CD4-positive, alpha-beta T cell treated with Interleukin-17A for 1 hour (primary cell): ENCODE data around the gene EFCAB11.

Experiments used
- DNase-seq: peaks from one replicate; pipeline ENCODE4 v3.0.0-alpha.2; 2020

Gene EFCAB11

GRCh38 chr14:89755816-89756215 is 198.7 kb downstream of the EFCAB11 start:
- DNase-seq, result no peak

- DNase-seq, result no peak
Measured at GRCh38 chr14:89753828-89754412, 200.6 kb downstream of the EFCAB11 start.

GRCh38 chr14:89750908-89751392 is 203.6 kb downstream of the EFCAB11 start:
- no peak for DNase-seq

GRCh38 chr14:89750281-89750755 is 204.2 kb downstream of the EFCAB11 start:
- no peak for DNase-seq

- DNase-seq, result no peak
Measured at GRCh38 chr14:89748004-89748403, 206.5 kb downstream of the EFCAB11 start.

GRCh38 chr14:89747126-89747525 is 207.4 kb downstream of the EFCAB11 start:
- no peak for DNase-seq

GRCh38 chr14:89746654-89747053 is 207.9 kb downstream of the EFCAB11 start:
- no peak for DNase-seq

GRCh38 chr14:89746135-89746534 is 208.4 kb downstream of the EFCAB11 start:
- no peak for DNase-seq
